Bronchial smooth muscle cell (primary cell): ENCODE data around the gene KIAA0825. TPM values are rescaled to one million over a fixed set of nuclear protein-coding genes. Genes with fewer than 3 reads are reported as not detected.

Experiments
- total RNA-seq: library from RNA; depleted of rRNA; stranded (reverse); fragments of >200 nt; gene quantifications from 2 replicates; pipeline ENCODE4 v1.2.1, GENCODE V29; 2014

The KIAA0825 gene
- 2.7 and 5.2 TPM in 2 replicates for total RNA-seq

GRCh38 chr5:94618493-94619328 lies at the start of gene KIAA0825, which contains the start of gene SLF1:
Gene KIAA0825, minus strand, starts transcription at chr5:94618604. Its CDS starts 81,478 bp downstream, at chr5:94537126.
Gene SLF1, plus strand, starts transcription at chr5:94618669. Its CDS starts 10,142 bp downstream, at chr5:94628811.

Other genes with a start within 250 kb of the KIAA0825 start
- 1.3 and 3.8 TPM in 2 replicates for gene SLF1, start 65 bp upstream of the KIAA0825 start, total RNA-seq